ENCODE results near the gene ZACN. TPM values are rescaled to one million over a fixed set of nuclear protein-coding genes. Genes with fewer than 3 reads are reported as not detected.

Gene ZACN
- polyA plus RNA-seq, 1 donor from 2014 or later, result not detected

DNA sequence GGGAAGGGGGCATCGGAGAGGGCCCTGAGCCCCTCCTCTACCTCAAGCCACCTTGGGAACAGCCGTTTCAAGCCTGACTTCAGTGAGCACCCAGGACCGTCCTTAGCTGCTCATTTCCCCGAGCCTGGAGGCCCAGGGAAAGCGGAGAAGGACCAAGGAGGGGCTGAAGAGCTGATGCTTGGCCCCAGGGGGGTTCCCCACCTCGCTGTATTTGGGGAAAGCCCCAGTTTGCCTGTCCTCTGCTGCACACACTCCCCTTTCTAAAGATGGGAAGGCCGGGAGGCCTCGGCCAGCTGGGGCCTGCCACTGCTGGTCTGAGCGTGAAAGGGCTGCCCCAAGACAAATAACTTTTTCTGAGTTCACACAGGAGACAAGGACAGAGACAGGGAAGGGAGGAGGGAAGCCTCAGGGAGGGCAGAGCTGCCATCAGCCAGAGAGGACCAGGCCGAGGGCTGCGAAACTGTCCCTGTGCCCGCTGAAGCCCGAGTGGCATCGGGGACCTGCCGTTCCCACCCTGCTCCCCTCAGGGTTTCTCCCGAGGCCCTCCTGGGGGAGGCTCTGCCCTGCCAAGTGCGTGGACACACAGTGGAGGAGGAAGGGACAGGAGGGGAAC, 11.6 kb downstream of the ZACN start:
- no peak for TF ChIP-seq EP300 (conservative IDR thresholded peaks at IDR 0.05; ENCODE audit: poor library complexity, severe bottlenecking)
- TF ChIP-seq, protein P1, sequence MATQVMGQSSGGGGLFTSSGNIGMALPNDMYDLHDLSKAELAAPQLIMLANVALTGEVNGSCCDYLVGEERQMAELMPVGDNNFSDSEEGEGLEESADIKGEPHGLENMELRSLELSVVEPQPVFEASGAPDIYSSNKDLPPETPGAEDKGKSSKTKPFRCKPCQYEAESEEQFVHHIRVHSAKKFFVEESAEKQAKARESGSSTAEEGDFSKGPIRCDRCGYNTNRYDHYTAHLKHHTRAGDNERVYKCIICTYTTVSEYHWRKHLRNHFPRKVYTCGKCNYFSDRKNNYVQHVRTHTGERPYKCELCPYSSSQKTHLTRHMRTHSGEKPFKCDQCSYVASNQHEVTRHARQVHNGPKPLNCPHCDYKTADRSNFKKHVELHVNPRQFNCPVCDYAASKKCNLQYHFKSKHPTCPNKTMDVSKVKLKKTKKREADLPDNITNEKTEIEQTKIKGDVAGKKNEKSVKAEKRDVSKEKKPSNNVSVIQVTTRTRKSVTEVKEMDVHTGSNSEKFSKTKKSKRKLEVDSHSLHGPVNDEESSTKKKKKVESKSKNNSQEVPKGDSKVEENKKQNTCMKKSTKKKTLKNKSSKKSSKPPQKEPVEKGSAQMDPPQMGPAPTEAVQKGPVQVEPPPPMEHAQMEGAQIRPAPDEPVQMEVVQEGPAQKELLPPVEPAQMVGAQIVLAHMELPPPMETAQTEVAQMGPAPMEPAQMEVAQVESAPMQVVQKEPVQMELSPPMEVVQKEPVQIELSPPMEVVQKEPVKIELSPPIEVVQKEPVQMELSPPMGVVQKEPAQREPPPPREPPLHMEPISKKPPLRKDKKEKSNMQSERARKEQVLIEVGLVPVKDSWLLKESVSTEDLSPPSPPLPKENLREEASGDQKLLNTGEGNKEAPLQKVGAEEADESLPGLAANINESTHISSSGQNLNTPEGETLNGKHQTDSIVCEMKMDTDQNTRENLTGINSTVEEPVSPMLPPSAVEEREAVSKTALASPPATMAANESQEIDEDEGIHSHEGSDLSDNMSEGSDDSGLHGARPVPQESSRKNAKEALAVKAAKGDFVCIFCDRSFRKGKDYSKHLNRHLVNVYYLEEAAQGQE (IDR thresholded peaks at IDR 0.05; ENCODE audit: borderline replicate concordance), result no peak
- Histone ChIP-seq H3K4me2 (ENCODE audit: low read length) (no peak overlapping the region), H3K27ac (ENCODE audit: low read length) (no peak overlapping the region), H3K79me2 (replicated peaks; ENCODE audit: insufficient read depth, low read length) (no peaks in the 10 kb centered on the region), H4K20me1 (ENCODE audit: insufficient read depth) (no peaks in the 10 kb centered on the region), H3F3A (ENCODE audit: insufficient read depth, low read length, poor library complexity, severe bottlenecking) (no peaks in the 10 kb centered on the region), H3K36me3 (ENCODE audit: insufficient read depth, low read length) (peaks cover 7% of the 10 kb centered on the region), H3K9ac (ENCODE audit: low read length) (no peak overlapping the region), H3K4me3 (ENCODE audit: low read length) (no peak overlapping the region), H3K9me3 (ENCODE audit: low read length) (no peaks in the 10 kb centered on the region), H3K27me3 (ENCODE audit: insufficient read depth, low read depth, low read length) (no peaks in the 10 kb centered on the region), H3K9me2 (ENCODE audit: insufficient read depth, low read length) (no peaks in the 10 kb centered on the region), H2AFZ (ENCODE audit: low read depth, low read length) (no peak overlapping the region)

DNA sequence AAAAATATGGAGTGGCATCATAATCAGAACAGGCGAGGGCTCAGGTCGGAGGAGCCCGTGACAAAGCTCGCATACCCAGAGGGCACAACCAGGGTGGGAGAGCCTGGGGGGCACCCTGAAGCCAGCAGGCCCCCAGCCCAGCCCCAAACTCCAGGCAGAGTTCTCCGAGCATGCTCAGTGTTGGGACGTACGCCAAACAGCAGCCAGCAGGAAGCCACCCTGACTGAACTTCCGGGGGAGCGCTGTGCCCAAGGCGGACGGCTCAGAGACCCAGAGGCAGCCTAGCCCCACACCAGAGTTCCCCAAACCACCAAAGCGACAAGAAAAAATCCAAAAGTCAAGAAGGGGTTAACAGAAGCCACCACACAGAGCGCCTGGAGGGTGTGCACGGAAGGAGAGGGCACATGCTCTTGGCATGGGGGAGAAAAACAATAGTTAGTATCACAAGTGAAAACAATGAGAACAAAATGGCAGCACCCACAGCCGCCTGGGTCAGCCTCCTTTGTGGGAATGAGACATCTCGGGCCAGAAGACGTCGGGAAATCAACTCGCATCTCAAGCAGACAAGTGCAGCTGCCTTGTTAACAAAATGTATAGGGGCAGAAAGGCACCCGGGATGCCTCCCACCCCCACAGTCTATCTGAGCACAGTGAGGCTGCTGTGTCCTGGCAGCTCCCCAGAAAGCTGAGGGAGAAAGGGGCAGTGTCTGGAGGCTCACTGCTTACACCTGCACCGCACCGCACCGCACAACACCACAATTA, 12.7 kb downstream of the ZACN start:
- H3F3A ChIP-seq (ENCODE audit: insufficient read depth, low read length, poor library complexity, severe bottlenecking), result no peaks in the 10 kb centered on the region
- H3K36me3 ChIP-seq (ENCODE audit: insufficient read depth, low read length), result peaks cover 7% of the 10 kb centered on the region
- H3K27ac ChIP-seq (ENCODE audit: low read length), result no peak overlapping the region

More for the DNA sequence above, 12.7 kb downstream of the ZACN start:
- H4K20me1 ChIP-seq (ENCODE audit: insufficient read depth), result no peaks in the 10 kb centered on the region
- H3K9me3 ChIP-seq (ENCODE audit: low read length), result no peaks in the 10 kb centered on the region
- no peak overlapping the region for H3K4me3 ChIP-seq (ENCODE audit: low read length)
- no peaks in the 10 kb centered on the region for H3K79me2 ChIP-seq (replicated peaks; ENCODE audit: insufficient read depth, low read length)
- H3K4me2 ChIP-seq (ENCODE audit: low read length), result no peak overlapping the region
- H3K27me3 ChIP-seq (ENCODE audit: insufficient read depth, low read depth, low read length), result no peaks in the 10 kb centered on the region
- TF ChIP-seq POLR2AphosphoS5 (IDR thresholded peaks at IDR 0.05) (no peak), EP300 (conservative IDR thresholded peaks at IDR 0.05; ENCODE audit: poor library complexity, severe bottlenecking) (no peak), MXI1 (conservative IDR thresholded peaks at IDR 0.05; ENCODE audit: poor library complexity, severe bottlenecking) (no peak), RAD21 (conservative IDR thresholded peaks at IDR 0.05) (no peak), SMC3 (conservative IDR thresholded peaks at IDR 0.05; ENCODE audit: poor library complexity) (no peak), EZH2 (IDR thresholded peaks at IDR 0.05; ENCODE audit: borderline replicate concordance, insufficient read depth, low read length, poor library complexity, severe bottlenecking) (no peak), TAF1 (IDR thresholded peaks at IDR 0.05; ENCODE audit: low read depth) (no peak)
- TF ChIP-seq, protein P2, sequence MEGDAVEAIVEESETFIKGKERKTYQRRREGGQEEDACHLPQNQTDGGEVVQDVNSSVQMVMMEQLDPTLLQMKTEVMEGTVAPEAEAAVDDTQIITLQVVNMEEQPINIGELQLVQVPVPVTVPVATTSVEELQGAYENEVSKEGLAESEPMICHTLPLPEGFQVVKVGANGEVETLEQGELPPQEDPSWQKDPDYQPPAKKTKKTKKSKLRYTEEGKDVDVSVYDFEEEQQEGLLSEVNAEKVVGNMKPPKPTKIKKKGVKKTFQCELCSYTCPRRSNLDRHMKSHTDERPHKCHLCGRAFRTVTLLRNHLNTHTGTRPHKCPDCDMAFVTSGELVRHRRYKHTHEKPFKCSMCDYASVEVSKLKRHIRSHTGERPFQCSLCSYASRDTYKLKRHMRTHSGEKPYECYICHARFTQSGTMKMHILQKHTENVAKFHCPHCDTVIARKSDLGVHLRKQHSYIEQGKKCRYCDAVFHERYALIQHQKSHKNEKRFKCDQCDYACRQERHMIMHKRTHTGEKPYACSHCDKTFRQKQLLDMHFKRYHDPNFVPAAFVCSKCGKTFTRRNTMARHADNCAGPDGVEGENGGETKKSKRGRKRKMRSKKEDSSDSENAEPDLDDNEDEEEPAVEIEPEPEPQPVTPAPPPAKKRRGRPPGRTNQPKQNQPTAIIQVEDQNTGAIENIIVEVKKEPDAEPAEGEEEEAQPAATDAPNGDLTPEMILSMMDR (IDR thresholded peaks at IDR 0.05; ENCODE audit: poor library complexity, severe bottlenecking), result no peak
- TF ChIP-seq, protein P1 (IDR thresholded peaks at IDR 0.05; ENCODE audit: borderline replicate concordance), result no peak
- no peaks in the 10 kb centered on the region for H3K9me2 ChIP-seq (ENCODE audit: insufficient read depth, low read length)
- H3K9ac ChIP-seq (ENCODE audit: low read length), result no peak overlapping the region
- H2AFZ ChIP-seq (ENCODE audit: low read depth, low read length), result no peak overlapping the region

Data from neural cell (in vitro differentiated cells).